NCI-H82 treated with DMSO at 0.1 percent for 48 hours (cell line): Measurements from ENCODE around the gene CD59.
"Not testable (repeated sequence)": the region's sequence is repeated elsewhere in the genome, so short reads cannot be mapped to it uniquely, and the experiment has no call there.

Experiments used
- DNase-seq: peaks from one replicate; lab custom pipeline; 2025; ENCODE audit not compliant: unreplicated experiment; lab: John Stamatoyannopoulos, UW

Gene CD59

DNA sequence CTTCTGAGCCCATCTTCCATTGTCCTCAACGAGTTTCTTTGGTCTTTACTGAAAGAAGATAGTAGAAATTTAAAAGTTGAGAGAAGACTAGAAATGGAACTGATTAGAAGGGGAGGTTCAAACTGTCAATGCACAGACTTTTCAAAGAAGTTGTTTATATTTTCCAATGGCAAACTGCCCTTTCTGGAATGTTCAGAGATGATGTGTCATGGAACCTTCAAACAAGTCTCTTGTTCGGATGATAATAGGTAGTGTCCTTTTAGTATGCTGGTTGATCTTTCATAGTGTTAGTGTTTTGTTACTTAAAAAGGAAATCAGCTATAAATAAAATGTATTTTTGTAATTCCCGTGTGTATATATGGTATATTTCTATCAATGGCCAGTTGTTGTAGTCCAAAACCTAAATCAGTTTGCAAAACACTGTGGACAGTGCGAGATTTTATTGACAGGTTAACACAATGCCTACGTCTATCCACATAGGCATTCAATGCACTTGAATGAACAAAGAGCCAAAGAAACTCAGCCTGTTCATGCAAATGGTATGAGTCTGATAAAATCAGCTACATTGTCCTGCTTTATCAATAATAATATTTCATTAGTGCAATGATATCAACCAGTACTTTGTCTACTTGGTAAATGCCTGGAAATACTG is 66.5 kb downstream of the CD59 start:
- DNase-seq: no peak

DNA sequence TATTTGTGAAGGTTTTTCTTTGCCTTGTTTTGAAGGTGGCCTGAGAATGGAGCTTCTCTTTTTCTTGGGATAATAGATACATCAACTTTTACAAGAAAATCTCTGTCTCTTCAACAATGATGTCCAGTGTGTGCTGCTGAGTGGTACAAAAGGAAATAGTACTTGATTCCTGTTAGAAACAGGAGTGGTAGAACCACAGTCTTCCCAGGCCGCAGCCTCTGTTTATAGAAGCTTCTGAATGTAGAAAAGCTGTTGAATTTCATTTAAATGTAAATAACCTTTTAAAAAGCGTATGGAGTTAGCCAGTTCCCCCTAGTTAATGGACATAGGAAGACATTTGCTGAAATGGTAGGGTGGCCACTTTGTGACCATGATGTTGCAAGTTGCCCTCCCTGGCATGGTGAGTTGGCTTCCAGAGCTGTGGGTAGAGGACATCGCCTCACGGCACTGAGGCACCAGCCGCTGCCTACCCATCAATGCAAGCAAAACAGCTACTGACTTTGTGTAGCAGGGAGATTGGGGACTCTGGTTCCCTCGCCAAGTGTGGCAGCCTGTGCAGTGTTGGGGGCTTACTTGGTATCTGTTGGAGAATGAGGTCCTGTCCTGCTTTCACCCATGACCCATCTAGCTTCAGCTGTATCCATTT is 67.1 kb downstream of the CD59 start:
- no peak for DNase-seq

DNA sequence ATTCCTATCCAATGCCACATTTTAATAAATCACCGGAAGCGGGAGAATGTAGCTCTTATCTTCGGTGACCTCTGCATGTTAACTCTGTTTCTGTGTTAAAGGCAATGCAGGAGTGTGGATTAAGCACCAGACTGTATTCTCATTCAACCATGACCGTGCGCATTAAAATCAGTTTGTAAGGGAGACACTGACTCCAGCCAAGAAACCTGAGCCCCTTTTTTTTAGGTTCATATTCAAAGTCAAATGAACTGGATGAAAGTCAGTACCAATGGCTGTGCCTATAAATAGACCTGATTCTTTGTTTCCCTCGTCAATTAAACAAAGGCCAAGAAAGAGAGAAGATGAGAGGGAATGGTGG is 67.8 kb downstream of the CD59 start:
- no peak for DNase-seq

DNA sequence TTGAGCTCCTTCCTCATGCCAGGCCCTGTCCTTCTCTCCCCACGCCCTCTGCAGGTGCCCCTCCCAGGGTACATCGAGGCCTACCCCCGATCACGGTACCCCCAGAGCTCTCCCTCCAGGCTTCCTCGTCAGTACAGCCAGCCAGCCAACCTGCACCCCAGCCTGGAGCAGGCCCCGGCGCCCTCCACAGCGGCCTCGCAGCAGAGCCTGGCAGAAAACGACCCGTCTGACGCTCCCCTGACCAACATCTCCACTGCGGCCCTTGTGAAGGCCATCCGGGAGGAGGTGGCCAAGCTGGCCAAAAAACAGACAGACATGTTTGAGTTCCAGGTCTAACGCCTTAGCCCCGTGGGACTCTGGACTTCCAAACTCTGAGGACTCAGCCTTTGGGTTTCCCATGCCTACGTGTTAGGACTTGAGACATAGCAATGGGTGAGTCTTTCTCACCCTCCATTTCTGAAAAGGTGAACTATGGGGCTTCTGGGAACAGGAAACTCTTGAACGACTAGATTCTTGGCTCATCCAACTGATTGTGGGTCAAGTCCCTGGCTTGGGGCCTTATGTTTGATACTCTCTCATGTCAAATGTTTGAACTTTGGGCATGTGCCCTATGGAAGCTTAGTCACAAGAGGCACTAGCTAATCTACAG is 68.3 kb downstream of the CD59 start:
- DNase-seq: no peak

DNA sequence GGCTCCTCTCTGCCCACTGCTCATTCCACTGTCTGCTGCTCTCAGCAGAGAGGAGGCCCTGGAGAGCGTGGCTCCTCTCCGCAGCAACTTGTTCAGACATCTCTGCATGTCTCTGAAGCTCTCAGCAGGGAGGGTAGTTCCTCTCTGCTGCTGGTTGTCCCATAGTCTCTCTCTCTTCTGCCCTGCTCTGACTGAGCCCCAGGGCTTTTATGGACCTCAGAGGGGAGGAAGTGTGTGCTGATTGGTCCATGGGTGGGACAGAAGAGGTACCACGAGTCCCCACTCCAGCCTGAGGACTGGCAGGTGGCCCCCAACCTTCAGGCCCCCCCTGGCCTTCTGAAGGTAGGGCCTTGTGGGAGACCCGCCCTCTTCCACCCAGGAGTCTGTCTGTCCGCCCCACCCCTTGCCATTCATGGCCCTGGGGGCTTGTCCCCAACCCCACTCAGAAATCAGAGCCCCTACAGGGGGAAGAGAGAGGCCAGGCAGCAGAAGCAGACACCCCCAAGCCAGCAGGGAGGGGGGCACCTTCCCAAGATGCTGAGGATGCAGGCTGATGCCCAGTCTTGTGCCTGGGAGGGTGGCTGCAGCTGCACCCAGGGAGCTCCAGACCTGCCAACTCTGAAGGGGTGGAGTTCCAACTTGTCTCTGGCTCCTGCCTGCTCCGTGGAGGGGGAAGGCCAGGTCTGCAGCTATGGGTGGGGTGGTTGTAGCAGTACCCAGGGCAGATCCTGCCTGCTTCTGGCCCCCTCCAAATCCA is 70.7 kb downstream of the CD59 start:
- no peak for DNase-seq

DNA sequence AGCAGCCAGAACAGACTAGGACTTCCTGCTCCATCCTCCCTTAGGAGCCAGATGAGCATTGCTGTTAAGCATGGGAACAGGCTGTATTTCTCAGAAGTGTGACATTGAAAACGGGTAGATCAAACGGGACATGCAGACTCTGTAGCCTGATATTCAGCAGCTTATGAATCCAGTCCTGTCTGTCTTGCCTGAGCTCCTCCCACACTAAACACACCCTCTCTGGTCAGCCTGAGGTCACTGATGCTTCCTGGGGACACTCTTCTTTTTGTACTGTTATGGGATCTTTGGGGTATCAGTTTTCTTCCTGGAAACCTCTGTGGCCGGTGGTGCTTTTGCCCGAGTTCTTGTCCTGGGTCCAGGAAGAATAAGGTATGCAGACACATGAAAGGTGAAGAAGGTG is 71.4 kb downstream of the CD59 start:
- DNase-seq: no peak

DNA sequence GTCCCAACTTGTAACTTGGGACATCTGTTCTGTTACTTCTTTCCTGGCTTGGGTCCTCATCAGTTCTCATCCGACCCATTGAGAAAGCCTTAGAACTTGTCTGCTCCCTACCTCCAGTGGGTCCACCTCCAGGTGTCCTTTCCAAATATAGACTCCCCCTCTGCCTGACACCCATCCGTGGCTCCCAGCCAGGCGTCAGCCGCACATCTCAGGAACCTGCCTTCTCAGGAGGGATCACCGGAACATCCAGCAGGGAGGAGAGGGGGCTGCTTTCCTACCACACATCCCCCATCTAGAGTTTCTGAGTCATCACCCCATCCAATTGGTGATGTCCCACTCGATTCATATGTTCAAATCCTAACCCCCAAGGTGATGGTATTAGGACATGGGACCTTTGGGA is 72.1 kb downstream of the CD59 start:
- no peak for DNase-seq

DNA sequence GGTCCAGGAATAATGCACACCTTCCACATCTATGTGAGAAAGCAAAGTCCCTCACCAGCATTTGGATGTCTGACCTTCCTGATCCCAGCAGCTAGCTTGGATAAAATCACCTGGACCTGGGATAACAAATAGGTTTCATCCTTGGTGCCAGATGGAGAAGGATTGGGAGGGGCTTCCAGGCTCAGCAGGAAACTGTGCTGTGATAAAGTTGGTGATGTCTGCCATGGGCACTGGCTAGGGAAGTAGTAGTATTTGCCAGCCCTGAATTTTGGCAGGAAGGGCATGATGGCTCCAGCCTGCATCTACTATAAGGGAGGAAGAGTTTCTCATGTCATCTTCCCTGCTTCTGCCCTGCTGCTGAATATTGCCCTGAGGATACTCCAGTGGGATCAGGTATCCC is 73.1 kb downstream of the CD59 start:
- DNase-seq: no peak

DNA sequence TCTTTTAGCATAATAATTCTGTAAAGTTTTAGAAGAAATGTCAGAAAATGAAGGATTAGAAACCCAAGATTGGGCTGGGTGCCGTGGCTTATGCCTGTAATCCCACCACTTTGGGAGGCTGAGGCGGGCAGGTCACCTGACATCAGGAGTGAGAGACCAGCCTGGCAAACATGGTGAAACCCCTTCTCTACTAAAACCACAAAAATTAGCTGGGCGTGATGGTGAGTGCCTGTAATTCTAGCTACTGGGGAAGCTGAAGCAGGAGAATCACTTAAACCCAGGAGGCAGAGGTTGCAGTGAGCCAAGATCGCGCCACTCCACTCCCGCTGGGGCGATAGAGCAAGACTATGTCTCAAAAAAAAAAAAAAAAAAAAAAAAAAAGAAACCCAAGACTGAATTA is 74.7 kb downstream of the CD59 start:
- not testable (repeated sequence) for DNase-seq

DNA sequence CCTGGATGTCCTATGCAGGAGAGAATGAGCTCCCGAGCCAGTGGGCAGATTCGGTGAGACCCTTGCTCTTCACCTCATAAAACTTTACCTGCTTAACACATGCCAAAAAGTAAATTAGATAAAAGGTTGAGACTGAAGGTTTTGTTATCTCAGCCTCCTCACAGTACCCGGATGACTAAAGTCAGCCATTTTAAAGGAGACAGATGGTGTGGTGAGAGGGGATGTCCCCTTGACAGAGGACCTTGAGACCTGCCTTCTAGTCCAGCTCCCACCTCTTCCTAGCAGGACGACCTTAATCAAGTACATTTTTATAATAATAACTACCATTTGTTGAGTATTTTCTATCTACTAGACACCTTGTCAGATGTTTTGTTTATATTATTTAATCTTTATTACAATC is 75.3 kb downstream of the CD59 start:
- DNase-seq: no peak

DNA sequence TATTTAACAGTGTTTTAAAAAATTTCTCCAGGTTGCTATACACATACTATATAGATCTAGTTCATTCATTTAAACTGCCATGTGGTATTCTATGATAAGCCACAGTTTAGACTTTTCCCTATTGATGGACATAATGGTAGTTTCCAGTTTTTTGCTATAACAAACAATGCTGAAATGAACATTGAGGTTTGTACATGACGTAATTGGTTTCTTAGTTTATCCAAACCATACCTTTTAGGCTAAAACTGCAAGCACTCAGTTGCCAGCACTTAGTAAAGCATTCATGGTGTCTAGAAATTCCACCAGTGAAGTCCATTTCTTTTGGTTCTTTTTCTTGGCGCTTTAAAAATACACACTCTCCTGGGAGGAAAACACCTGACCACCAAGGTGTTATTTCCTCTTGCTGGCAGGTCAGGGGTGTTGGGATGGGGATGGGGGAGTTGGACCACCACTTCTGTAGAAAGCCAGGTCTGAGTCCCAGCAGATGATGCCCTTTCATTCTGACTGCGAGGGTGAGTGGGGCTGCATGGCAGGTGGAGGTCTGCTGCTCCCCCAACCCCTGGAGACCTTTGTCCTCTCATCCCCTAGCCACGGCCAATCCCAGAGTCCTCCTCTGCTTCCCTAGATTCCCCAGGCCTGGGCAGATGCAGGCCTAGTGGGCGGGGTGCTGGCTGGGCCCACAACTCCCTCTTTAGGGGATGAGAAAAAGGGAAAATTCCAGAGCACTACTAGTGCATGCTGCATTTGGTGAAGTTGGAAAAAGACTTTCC is 76.7 kb downstream of the CD59 start:
- no peak for DNase-seq

DNA sequence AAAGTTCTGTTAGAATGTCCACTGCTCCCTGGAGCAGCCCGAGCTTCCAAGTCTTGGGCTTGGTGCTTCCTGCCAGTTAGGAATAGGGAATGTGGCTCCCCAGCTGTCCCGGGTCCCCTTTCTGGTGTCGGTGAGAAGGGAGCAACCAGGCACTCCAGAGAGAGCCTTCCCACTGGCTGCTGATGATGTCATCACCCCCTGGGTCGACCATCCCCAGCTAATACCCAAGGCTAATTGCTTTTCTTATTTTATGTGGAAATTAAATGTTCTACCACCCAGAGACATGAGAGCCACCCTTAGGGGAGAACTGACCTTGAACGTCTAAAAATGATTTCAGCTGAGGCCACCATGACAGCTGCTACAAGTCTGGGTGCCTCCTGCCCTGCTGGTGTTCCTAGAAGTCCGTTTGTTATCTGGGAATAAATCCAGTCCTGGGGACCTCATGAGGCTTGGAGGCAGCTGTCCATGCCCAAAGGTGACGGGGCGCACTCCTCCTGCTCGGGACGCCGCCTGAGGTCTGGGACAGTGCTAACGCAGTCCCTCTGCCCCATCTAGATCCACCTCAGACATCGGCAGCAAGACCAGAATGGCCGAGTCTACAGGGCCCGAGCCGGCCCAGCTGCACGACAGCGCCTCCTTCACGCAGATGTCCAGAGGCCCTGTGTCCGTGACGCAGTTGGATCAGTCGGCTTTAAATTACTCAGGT is 77.9 kb downstream of the CD59 start:
- DNase-seq: no peak

DNA sequence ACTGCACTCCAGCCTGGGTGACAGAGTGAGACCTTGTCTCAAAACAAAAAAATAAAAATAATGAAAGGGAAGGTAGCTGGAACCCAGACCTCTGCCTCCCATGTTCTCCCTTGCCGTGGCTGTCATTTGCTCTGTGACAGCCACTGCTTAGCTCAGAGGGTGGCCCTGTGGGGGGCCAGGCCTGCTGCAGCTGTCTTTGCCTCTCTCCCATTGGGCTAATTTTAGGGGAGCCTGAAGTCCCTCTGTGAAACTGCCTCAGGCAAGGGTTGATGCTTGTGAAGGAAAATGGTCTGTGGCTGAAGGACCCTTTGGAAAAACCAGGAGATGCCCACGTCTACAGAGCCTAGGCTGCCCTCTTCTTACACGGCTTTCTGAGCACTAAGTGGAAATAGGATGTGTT is 78.5 kb downstream of the CD59 start:
- DNase-seq: no peak

DNA sequence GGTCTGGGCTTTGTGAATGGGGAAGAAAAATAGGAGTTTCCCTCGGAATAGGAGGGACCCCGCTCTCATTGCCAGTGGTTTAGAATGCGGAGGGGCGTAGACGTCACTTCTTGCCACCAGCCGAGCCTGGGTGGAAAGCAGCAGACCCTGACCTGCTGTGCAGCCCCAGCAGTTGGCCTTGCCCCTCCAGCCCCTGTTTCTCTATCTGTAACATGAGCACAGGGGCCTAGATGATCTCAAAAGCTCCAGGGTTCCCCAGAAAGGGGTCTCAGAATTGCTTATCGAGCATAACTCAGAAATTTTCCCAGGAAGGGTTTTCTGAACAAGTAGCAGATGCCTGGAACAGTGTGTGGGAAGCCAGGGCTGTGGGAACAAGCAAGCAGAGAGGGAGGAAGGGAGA is 79.5 kb downstream of the CD59 start:
- no peak for DNase-seq

DNA sequence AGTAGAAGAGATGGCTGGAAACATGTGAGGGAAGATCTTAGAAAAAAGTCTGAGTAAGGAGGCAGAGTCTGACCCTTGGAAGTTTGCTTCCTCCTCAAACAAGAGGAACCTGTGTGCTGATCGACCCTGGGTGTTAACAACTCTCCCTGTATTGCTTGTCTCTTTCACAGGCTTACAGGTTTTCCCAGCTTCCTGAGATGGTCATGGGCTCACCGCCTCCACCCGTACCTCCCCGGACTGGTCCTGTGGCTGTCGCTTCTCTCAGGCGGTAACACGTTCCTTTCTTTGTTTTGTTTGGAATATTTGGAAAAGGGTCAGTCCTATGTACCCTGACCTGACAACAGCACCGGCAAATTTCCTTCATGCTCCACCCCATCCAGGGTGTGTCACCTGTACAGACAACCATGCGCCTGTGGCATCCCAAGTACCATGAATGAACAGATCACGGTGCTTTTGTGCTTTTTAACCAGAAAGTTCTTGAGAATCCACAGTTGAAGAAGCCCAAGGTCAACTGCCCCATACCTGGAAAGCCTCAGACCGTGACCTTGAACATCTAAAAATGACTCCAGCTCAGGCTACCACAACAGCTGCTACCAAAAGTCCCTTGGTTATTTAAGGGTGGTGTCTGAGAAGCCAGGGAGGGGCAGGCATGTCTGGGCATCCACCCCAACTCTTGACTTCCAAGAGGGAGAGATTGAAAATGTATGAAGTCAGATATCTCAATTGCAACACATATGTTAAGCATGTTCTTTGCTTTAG is 80.2 kb downstream of the CD59 start:
- no peak for DNase-seq

DNA sequence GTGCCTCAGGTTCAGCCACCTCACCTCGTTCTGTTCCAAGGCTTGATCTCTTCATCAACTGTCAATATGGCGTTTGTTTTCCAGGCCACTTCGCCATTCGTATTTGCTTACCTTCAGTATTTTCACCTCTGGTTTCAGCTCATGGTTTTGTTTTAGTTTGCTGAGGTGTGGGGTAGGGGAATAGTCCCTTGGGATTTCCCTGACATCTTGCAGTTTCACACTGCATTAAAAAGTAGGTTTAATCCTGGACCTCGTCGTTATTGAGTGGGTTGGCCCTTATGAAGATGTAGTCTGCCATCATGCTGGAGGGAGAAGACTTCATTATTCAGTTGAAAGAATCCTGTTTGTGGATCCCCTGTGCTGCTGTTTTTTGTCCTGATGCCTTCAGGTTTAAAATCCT is 81.6 kb downstream of the CD59 start:
- no peak for DNase-seq
